Panc1 (cell line): ENCODE data around the gene VPS35L.

Experiments
- CTCF ChIP-seq: fragments of 450-650 bp; IDR thresholded peaks from 2 replicates; pipeline ENCODE4 v1.5.1; 2017; ENCODE audit warnings: mild to moderate bottlenecking
- REST ChIP-seq, 2 experiments: IDR thresholded peaks; 2 replicates each; pipeline ENCODE4 v1.6.1; 2011 to 2012; ENCODE audit warnings: low read depth in 2 of 2, control low read depth in 1 of 2, low read length in 1 of 2, mild to moderate bottlenecking in 1 of 2, moderate library complexity in 1 of 2; ENCODE audit not compliant: insufficient read depth in 1 of 2
- SIN3A ChIP-seq: IDR thresholded peaks from 2 replicates; pipeline ENCODE4 v1.6.1; 2012; ENCODE audit warnings: low read depth, mild to moderate bottlenecking, low read length, moderate library complexity, borderline replicate concordance; ENCODE audit not compliant: insufficient read depth
- TCF7L2 ChIP-seq: IDR thresholded peaks from 2 replicates; pipeline ENCODE4 v1.6.1; 2011; ENCODE audit warnings: mild to moderate bottlenecking, low read depth, low read length, inconsistent platforms

GRCh38 chr16:19522397-19522732, 33.1 kb upstream of the VPS35L start:
- no peak for TF ChIP-seq CTCF
- TF ChIP-seq REST (IDR thresholded peaks at IDR 0.05; ENCODE audit: insufficient read depth in 1 of 2, low read depth in 2 of 2, low read length in 1 of 2), result no peak
- TF ChIP-seq SIN3A, result no peak
- no peak for TF ChIP-seq TCF7L2
